OCI-LY7 (cell line): ENCODE data around the gene ANKRD27.

Source experiments
- CTCF ChIP-seq: fragments of 200-600 bp; sonication (generic); conservative IDR thresholded peaks from 2 replicates; pipeline ENCODE4 v1.5.1; 2014; ENCODE audit warnings: mild to moderate bottlenecking, antibody characterized with exemption, low read length, moderate library complexity, mixed read lengths
- EZH2phosphoT487 ChIP-seq: fragments of 200-600 bp; sonication (generic); IDR thresholded peaks from 2 replicates; pipeline ENCODE4 v1.6.1; 2018; ENCODE audit warnings: low read depth, borderline replicate concordance, mild to moderate bottlenecking, mixed run types, antibody characterized with exemption, low read length, moderate library complexity, mixed read lengths

GRCh38 chr19:32720936-32721250, 45.9 kb upstream of the ANKRD27 start:
- TF ChIP-seq CTCF, result no peak
- no peak for TF ChIP-seq EZH2phosphoT487
